Measurements from ENCODE around the gene ALDH1A1.

The ALDH1A1 gene
- total RNA-seq: 0.20 to 15.0 reads per million in 2 donors

DNA sequence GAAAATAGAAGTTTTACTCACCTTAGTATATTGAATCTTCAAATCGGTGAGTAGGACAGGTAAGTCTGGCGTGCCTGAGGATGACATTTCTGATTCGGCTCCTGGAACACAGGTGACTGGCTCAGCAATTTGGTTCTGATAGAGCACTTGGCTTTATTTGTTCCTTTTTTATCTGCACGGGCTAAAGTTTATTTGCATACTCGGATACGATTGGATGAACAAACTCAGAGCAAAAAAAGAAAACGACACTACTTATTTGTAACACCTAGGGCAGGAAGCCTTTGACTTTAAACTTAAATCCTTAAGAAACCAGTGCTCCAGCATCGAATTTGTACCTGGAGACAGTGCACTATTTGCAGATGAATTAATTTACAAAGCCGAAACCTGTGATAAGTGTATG lies at the start of gene ALDH1A1:
Gene ALDH1A1 (minus strand): TSS at position 140 of the 400 bp plus-strand sequence. CDS start 53 bp downstream, at position 87.
- no peak for DNase-seq

DNA sequence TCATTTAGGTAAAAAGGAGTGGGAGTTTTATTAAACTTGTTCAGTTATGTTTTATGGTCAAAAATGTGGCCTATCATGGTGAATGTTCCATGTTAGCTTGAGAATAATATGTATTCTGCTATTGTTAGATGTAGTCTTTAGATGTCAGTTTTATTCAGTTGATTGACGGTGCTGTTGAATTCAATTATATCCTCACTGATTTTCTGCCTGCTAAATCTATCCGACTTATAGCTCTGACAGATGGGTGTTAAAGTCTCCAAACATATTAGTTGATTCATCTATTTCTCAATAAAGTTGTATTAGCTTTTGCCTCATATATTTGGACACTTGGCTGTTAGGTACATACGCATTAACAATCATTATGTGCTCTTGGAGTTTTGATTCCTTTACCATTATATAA lies 49.0 kb upstream of the ALDH1A1 start:
- DNase-seq: no peak

DNA sequence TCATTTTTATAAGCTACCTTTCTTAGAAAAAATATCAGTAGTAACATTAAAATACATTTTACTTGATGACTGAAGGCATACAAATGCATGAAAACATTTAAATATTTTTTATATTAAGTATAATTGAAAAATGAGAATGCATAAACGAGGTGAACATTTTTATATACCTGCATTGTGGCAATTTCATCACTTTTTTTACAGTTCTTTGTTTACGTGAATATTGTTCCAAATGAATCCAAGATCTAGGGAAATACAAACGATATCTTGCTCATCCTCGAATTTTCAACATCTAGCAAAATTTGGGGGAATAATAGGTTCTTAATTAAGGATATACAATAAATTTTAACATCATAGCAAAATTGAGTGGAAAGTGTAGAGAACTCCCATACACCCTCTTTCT lies 45.5 kb upstream of the ALDH1A1 start:
- DNase-seq: no peak

DNA sequence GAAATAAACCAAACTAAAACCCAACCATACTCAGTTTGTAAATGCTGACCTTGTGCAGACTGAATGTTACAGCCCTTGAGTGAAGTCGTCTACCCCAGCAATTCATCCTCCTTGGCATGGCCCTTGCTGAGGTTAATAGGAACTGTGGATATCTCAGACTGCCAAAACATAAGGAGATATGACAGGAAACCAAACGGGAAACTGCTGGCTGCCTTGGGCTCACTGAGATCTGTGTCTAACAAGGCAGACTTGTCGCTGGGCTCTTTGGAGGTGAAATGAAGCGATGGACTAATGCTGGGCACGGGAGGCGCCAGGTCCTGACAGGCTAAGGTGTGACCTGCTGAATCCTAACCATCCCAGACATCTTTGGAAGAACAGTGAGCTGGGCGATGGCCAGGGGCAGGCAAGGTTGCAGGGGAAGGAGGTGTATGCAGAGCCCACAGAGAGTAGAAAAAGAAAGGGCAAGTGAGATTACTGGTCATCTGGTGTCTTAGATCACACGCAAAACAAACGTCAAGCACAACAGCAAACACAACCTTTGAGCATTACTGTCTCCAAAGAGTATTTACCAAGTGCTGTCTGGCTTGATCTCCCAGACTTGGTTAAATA lies 44.6 kb upstream of the ALDH1A1 start:
- DNase-seq: no peak

DNA sequence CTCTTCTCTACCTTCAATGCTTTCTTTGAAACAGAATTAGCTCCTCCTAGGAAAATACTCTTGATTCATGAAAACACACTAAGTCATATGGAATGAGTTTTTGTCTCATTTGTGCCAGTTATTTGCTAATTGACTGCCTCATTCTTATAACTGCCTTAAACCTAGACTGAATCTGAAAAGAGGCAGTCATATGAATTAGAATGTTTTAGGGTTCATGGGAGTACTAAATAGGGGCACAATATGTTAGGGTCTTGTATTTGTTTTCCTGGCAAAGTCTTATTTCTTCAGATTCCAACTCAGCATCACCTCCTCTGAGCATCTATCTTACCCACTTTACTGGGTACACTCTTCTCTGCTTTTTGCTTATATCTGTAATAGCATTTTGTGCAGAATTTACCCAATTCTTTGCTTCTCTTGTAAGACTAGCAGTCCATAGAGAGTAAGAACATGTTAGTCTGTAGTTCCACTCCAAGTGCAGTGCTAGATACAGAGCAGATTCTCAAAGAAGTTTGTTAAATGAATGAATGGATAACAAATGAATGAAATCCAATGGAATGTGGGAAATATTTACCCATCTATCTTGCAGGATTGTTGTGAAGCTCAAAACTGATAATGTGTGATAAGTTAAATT lies 43.9 kb upstream of the ALDH1A1 start:
- DNase-seq: no peak

DNA sequence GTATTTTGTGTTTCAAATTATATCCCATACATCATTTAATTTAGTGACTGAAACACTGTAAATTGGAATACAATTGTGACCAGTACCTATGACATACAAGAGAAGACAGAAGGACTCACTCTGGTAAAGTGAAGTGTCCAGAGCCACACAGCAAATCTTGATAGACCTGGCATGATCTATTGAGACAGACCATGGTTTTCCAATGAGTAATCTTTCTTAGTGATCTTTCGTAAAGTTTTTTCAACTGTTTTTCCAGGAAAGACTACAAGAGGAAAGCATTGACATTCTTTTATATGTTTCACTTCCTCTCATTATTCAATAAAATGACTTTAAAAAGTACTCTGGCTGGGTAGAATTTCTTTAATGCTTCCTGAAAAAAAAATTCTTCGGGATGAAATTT lies 43.3 kb upstream of the ALDH1A1 start:
- no peak for DNase-seq

DNA sequence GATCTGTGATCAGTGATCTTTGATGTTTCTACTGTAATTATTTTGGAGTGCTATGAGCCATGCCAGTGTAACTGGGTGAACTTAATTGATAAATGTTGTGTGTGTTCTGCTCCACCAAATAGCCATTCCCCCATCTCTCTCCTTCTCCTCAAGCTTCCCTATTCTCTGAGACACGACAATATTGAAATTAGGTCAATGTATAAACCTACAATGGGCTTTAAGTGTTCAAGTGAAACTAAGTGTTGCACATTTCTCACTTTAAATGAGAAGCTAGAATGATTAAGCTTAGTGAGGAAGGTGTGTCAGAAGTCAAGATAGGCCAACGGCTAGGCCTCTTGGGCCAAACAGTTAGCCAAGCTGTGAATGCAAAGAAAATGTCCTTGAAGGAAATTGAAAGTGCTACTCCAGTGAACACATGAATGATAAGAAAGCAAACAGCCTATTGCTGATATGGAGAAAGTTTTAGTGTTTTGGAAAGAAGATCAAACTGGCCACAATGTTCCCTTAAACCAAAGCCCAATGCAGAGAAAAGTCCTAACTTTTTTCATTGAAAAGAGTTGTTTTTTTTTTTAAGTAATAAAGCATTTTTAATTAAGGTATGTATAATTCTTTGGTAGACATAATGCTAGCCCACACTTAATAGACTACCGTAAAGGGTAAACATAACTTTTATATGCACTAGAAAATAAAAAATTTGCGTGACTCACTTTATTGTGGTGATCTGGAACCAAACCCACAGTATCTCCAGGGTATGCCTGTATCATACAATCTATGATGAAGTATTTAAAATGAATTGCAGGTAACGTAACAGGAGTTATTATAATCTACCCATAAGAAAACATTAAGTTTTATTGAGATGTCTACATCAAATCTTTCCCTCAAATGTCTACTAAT lies 42.5 kb upstream of the ALDH1A1 start:
- DNase-seq: no peak

DNA sequence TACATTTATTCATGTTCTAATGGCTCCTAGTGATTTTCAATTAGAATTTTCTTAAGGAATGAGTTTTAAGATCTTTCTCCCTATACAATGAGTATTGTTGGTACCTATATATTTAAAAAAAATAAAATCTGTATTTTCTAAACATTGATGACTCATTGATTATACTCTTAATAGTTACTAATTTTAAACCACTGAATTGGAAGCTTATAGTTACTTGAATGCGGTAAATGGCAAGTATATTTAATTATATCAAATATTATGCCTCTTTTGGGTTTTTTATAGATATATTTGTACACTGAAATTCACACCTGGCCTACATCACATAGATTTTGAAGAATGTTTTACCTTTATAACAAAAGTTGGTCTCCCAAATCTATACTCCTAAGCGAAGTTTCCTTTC lies 38.9 kb upstream of the ALDH1A1 start:
- DNase-seq: no peak

DNA sequence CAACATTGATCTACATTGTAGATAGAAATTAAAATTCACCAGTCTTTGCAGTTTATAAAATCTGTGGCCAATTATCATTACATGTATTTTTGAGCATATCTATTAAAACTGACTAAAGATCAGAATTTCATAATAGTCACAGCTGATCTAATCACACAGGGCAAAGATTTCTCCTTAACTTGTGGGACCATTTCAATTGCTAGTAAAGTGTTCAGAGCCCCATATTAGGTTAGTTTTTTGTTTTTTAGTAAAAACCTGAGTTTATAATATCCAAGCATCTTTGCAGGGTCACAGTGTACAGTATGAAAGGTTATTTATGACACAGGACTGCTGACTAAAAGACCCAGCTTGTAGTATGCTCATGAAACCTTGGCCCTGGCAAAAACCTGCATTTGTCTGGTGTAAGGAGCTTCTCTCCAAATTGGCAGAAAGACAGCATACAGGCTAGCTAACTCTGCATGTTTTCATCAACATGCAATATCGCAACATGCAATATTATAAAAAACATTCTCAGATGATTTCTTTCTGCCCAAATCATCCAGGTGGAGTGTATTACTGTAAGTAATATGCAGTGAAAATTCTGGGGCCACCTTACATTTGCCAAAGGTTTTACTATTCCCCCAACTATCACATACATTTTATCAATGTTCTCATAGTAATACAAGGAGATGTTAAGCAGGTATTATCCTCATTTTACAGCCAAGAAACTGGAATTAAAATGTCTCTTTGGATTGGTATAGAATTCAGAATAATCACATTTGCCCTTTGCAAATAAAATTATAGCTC lies 37.7 kb upstream of the ALDH1A1 start:
- no peak for DNase-seq

DNA sequence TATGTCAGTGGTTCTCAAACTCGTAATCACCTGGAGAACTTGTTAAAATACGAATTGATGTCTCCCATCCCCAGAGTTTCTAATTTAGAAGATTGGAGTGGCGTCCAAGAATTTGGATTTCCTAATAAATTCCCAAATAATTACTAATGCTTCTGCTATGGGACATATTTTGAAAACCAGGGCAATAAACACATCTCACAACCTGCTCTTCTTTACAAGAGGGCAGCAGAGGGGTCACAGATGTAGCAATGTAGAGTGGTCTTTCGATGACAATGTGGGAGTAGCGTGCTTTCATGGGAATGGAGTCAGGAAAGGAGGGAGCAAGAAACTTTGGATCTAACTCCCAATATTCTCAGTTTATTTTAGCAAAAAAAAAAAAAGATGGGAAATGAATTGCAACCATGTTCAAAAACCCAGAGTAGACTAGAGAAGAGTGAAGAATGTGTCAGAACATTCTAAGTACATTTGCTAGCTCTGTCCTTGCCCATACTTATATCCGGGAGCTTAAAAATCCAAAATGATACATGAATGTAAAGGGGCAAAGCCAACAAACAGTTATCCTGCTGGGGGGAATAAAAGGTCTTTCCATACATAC lies 33.8 kb upstream of the ALDH1A1 start:
- DNase-seq: no peak

DNA sequence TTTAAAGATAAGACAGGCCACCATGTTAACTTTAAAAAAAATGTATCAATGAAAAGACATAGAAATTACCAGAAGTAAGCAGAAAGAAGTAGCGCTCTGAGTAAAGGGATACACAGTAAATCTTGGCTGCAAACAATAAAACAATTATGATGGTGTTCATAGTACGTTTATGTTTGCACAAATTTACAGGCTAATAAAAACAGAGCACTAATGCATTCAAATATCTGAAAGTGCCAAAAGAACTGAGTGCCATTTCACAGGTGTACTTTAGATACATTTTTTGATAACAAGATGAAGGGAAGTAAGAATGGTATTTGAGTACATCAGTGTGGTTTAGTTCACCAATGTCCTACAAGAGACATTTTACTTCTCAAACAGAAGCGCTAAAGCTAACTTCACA lies 32.9 kb upstream of the ALDH1A1 start:
- no peak for DNase-seq

DNA sequence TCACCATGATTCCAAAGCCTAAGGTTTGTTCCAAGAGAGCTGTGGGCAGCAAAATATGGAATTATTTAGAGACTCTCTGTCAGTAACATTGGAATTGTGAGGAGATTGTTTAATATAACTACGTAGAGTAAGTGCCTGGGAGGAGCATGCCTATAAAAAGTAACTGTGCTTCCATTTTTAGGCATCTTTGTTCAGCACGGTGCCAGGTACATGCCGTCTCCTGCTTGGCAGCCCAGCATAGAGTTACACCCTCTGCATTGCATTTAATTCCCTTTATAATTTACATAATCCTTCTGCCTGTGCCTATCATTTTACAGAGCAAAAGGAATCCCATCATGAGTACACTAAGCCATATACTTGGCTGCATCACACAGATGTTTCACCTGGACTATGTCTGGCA lies 32.1 kb upstream of the ALDH1A1 start:
- no peak for DNase-seq

DNA sequence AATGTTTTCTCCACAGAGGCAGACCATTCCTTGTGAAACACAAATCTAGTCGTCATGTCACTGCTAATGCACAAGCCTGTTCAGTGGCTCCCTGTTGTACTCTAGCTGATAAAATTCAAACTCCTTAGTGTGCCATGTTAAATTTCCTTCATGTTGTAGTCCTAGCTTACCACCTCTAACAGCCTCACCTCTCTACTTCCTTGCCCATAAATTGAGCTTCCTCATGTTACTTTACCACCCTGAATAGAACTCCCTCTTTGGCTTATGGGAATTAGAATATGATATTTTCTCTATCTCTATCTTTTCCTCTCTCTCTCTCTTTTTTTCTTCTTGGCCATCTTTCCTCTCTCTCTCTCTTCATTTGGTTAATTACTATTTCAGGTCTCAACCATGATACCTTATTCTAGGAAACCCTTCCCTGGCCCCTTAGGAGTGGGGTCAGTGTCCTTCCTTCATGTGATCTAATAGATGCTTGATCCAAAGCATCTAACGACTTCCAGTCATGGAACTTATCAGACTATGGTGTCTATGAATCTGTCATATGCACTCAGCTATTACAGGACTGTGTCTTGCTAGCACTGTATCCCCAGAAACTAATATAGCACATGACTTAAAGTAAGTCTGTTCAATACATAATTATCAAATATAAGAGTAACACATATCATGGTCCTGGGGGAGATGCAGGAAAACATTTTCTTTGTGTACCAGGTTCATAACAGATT lies 31.5 kb upstream of the ALDH1A1 start:
- DNase-seq: no peak

DNA sequence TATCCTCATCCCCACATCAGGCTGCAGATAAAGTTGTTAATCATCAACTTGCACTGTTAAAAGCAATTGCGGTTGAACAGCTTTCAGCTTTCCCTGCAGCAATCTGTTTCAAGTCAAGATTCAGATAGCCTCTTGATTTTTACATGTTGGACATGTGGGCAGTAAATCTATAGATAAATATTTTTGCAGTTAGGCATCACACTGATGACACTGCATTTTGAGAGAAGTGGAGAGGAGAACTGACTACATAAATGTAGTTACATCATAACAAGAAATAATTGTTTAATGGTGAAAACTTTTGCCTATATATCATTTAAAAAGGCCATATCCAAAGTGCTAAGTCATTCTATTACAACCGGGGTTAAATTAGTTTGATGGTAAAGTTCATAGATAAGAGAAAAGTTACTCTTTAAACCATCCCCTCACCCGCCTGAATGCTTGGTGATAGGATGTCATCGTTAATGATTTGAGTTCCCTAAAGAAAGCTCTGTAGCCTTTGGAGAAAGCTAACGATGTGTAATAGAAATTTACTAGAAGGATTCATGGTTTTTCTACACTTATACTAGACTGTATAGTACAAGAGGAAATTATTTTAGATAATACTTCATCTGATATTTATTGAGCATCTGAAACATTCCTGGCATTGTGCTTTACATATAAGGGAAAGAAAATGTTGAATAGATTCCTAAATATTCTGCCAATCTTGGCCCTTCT lies 30.8 kb upstream of the ALDH1A1 start:
- no peak for DNase-seq

DNA sequence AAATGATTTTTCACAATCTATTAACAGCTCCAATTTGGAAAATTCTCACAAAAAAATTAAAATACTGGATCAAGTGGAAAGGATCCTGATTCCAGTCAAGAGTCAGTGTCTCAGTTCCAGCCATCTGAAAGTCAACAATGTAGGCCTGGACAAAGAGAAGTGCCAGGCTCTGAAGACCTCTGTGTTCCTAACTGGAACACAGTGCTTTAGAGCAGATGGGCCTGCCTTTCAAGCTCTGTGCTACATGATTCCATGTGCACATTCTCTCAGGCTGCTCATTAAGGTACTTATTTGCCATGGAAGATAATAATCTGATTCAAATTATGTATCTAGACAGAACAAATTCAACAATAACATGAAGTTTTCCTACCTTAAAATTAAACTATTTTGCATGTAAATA lies 30.2 kb upstream of the ALDH1A1 start:
- DNase-seq: no peak

DNA sequence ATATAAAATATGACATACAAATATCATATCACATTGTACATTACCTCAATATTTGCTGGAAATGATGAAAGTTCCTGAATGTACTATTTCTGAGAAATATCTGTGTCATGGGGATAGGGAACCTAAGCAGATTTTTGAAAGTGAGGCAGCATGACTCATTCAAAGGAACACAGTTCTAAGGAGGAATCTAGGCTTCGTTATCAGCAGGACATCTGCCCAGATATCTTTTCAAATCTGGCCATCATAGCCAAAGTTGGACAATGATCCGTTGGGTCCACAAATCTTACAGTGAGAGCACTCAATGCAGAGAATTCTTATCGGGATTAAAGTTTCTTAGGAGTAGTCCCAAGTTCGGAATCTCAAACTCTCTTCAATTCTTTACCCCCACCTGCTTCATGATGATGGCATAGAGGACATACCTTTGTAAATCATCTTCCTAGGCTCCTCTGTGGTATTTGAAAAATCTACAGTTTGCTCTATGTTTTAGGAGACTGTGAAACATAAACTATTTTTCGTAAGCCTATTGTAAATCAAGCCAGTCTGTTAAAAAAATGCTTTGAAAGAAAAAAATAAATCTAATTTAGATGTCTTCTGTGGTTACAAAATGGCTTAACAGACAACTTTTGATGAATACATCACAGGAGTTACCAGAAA lies 29.4 kb upstream of the ALDH1A1 start:
- DNase-seq: no peak

DNA sequence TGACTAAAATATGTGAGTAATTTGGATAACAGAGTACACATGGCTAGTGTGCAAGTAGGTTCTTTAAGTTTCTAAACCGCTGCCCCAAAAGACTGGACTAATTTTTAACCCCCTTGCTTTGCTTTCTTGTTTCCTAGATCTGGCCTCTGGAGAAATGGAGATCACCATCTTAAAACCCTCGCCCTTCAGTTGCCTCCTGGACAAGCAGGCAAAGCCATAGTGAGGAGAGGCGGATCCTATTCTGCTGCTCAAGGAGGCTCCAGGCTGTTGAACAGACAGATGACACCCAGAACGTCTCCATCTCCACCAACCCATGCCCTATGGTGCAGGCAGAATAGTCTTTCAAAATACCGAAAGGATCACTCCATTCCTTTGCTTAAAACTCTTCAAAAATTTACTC lies 28.6 kb upstream of the ALDH1A1 start:
- DNase-seq: no peak

DNA sequence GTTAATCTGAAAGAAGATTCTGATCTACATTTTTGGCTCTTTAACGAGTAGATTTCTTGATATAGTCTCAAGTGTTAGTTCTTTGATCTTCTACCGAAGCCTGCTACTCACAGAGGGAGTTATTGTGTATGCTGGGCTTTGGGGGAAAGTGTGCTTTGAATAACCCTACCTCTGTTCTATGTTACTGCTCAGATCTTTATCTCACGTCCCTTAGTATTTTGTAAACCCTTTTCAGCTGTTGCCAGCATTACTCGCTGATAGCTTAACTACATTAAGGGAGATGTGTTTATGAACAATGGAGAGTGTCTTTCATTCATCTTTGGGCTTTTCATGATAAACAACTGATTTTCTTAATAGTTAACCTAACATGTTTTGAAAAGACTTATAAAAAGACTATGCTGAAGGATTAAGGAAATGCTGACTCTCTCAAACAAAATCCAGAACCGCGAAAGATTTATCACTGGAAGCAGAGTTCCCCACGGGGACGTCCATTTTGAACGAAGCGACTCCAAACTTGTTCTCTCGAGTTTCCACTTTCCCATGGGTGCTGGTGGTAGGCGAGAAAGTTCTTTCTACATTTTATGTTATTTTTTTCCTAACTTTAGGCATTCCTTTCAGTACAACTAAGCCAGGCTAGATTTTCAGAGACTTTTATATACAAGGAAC lies 27.9 kb upstream of the ALDH1A1 start:
- DNase-seq: no peak

DNA sequence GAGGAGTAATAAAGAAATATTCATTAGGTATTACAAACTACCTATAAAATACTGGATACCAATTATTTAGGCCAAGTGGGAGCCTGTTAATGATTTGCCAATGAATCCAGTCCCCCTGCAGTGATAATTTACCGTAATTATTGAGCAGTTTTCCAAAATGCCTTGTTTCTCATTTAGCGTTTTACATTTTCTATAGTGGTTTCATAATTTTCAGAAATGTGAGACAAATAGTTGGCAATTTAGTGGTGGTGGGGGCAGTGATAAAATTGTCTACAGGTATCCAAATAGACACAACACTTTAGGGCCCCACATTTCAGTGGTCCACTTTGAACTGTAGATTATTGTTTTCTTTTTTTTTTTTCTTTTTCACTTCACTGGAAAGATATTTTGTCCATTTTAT lies 27.3 kb upstream of the ALDH1A1 start:
- DNase-seq: no peak

DNA sequence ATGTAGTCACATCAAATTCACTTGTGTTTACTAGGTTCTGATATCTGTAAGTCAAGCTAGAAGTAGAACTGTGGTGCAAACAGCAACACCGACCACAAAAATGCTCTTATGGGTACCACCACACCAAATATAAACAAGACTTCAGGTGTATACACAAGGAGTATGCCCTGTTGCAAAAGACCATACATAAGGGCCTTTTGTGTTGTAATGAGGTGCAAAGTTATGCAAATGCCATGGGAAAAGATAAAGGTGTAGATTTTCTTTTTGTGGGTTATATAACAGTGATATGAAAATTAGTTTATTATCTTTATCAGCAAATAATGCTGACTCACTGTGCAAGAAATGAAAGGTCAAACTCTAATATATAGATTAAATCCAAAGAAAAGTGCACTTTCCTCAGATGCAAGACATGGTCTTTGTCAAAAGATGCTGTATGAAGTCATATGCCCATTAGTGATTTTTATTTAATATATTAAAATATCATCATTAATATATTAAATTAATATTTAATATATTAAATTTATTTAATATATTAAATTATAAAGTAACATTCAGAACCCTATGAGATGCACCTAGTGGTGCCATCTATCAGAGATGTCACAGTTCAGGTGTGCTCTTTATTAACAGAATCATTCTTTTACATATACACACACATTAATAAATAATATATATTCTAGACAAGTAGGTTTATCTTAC lies 26.7 kb upstream of the ALDH1A1 start:
- DNase-seq: no peak

Data from activated gamma-delta T cell (primary cell).